BLaER1 (cell line): ENCODE results near the gene CNTFR.

Source experiments
- H3K27ac ChIP-seq: shearing (Covaris generic); formaldehyde crosslinking; 2 replicates; pipeline ENCODE4 v1.8.1; 2022
- H3K27me3 ChIP-seq: shearing (Covaris generic); formaldehyde crosslinking; 2 replicates; pipeline ENCODE4 v1.8.1; 2022
- H3K36me3 ChIP-seq: shearing (Covaris generic); formaldehyde crosslinking; 2 replicates; pipeline ENCODE4 v1.8.1; 2022
- H3K4me1 ChIP-seq: shearing (Covaris generic); formaldehyde crosslinking; 2 replicates; pipeline ENCODE4 v1.8.1; 2022
- H3K4me2 ChIP-seq: shearing (Covaris generic); formaldehyde crosslinking; 2 replicates; pipeline ENCODE4 v1.8.1; 2022
- H3K4me3 ChIP-seq: shearing (Covaris generic); formaldehyde crosslinking; 2 replicates; pipeline ENCODE4 v1.8.1; 2022
- H3K9ac ChIP-seq: shearing (Covaris generic); formaldehyde crosslinking; 2 replicates; pipeline ENCODE4 v1.8.1; 2022
- H3K9me3 ChIP-seq: shearing (Covaris generic); formaldehyde crosslinking; 2 replicates; pipeline ENCODE4 v1.8.1; 2022
- H4K20me1 ChIP-seq: shearing (Covaris generic); formaldehyde crosslinking; 2 replicates; pipeline ENCODE4 v1.8.1; 2022
- Cebpa-rat ChIP-seq: shearing (Covaris generic); IDR thresholded peaks from 2 replicates; pipeline ENCODE4 v1.8.1; 2022

The CNTFR gene

DNA sequence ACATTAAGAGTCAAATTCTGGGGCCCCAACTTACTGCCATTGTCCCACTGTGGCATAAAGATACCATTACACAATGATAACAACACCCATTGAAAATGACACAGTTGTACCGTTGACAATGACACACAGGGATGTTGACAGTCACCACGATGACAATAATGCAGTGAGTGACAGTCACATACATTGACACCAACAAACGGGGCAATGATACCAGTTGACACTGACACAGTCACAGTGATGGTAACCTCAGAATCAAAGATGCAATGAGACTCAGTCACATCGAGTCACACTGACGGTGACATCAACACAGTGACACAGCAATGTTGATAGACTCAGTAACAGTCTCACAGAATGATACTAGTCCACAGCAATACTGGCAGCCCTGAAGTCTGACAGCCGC, 16.9 kb downstream of the CNTFR start:
- H3K9me3 ChIP-seq: no peaks in the 10 kb centered on the region
- TF ChIP-seq Cebpa-rat: no peak
- H4K20me1 ChIP-seq: peaks cover 17% of the 10 kb centered on the region; the same call in 1 of the 2 replicates
- H3K4me1 ChIP-seq: no peaks in the 10 kb centered on the region
- no peaks in the 10 kb centered on the region for H3K36me3 ChIP-seq
- H3K4me2 ChIP-seq: no peak overlapping the region
- H3K27ac ChIP-seq: no peak overlapping the region
- peaks cover 37% of the 10 kb centered on the region for H3K27me3 ChIP-seq
- H3K4me3 ChIP-seq: no peak overlapping the region
- H3K9ac ChIP-seq: no peak overlapping the region

DNA sequence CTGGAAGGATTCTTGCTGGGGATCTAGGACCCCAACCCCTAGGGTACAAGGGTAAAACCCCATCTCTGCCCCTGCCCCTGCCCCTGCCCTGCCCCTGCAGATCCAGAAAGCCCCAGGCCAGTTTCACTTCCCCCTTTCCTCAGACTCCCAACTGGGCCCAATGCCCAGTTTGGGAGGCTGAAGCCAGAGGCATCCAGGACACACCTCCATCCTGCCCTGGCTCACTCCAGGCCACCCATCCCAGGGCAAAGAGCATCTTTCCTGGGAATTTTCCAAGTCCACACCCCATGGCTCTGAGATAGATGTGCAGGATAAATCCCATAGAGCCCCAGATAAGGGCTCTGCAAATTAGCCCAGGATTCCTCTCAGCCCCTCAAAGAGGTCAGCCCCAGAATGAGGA, 17.4 kb downstream of the CNTFR start:
- Histone ChIP-seq H3K9me3 (no peaks in the 10 kb centered on the region), H3K27ac (no peak overlapping the region), H3K4me1 (no peaks in the 10 kb centered on the region), H3K9ac (no peak overlapping the region), H3K27me3 (peaks cover 35% of the 10 kb centered on the region), H4K20me1 (peaks cover 14% of the 10 kb centered on the region; the same call in 1 of the 2 replicates), H3K4me2 (no peak overlapping the region), H3K4me3 (no peak overlapping the region), H3K36me3 (no peaks in the 10 kb centered on the region)
- no peak for TF ChIP-seq Cebpa-rat

DNA sequence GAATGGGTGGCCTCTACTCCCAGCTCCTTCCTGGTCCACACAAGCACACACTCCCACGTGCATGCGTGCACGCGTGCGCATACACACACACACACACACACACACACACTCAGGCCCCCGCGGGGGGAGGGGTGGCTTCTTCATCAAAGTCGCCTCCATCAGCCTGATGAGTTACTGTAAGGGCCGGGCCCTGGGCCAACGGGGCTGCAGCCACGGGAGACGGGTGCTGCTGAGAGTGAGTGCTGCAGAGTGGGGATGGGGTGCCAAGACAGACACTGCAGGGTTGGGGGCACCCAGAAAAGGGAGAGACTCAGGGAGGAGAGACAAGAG, 18.1 kb downstream of the CNTFR start:
- H4K20me1 ChIP-seq: peaks cover 7% of the 10 kb centered on the region; the same call in 1 of the 2 replicates
- TF ChIP-seq Cebpa-rat: no peak
- no peaks in the 10 kb centered on the region for H3K4me1 ChIP-seq
- H3K9ac ChIP-seq: no peak overlapping the region
- no peak overlapping the region for H3K4me3 ChIP-seq
- no peak overlapping the region for H3K4me2 ChIP-seq
- no peak overlapping the region for H3K27ac ChIP-seq
- no peaks in the 10 kb centered on the region for H3K36me3 ChIP-seq
- H3K9me3 ChIP-seq: no peaks in the 10 kb centered on the region
- H3K27me3 ChIP-seq: peaks cover 29% of the 10 kb centered on the region

- Histone ChIP-seq H3K4me2 (no peak overlapping the region), H4K20me1 (peaks cover 2% of the 10 kb centered on the region; the same call in 1 of the 2 replicates), H3K4me1 (no peaks in the 10 kb centered on the region), H3K27ac (no peak overlapping the region), H3K4me3 (no peak overlapping the region), H3K9me3 (no peaks in the 10 kb centered on the region), H3K36me3 (no peaks in the 10 kb centered on the region), H3K9ac (no peak overlapping the region), H3K27me3 (peaks cover 24% of the 10 kb centered on the region)
- no peak for TF ChIP-seq Cebpa-rat
Measured at GRCh38 chr9:34570809-34571480, 18.6 kb downstream of the CNTFR start.

- Histone ChIP-seq H3K4me2 (no peak overlapping the region), H3K9ac (no peak overlapping the region), H3K4me1 (no peaks in the 10 kb centered on the region), H3K9me3 (no peaks in the 10 kb centered on the region), H3K4me3 (no peak overlapping the region), H3K27me3 (peaks cover 19% of the 10 kb centered on the region), H4K20me1 (no peaks in the 10 kb centered on the region; the same call in 1 of the 2 replicates), H3K27ac (no peak overlapping the region), H3K36me3 (no peaks in the 10 kb centered on the region)
- no peak for TF ChIP-seq Cebpa-rat
Measured at GRCh38 chr9:34570376-34570775, 19.1 kb downstream of the CNTFR start.

- Histone ChIP-seq H3K4me2 (no peak overlapping the region), H3K4me1 (no peaks in the 10 kb centered on the region), H3K9ac (no peak overlapping the region), H3K27ac (no peak overlapping the region), H3K9me3 (no peaks in the 10 kb centered on the region), H3K36me3 (no peaks in the 10 kb centered on the region), H3K4me3 (no peak overlapping the region), H3K27me3 (0 out of 2 replicates have a peak, but pooled peaks cover 7% of the 10 kb centered on the region), H4K20me1 (no peaks in the 10 kb centered on the region)
- no peak for TF ChIP-seq Cebpa-rat
Measured at GRCh38 chr9:34568774-34569173, 20.8 kb downstream of the CNTFR start.

DNA sequence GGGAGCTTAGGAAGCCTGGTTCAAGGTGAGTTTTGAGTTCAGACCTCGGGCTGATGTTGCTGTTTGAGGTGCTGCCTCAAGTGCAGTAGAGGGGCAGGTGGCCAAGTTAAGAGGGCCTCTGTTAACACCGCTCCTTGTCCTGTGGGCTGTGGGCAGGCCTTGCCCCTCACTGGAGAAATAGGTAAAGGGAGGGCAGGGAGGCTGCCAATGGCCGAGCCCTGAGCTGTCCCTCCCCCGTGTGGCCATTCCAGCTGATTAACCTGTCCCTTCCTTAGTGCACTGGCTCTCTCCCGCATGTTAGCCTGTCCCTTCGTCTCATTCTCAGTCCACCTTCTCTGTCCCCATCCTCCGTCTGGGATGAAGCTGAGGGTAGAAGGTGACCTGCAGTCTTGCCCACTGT, 21.4 kb downstream of the CNTFR start:
- Histone ChIP-seq H3K27me3 (0 out of 2 replicates have a peak, but pooled peaks cover 3% of the 10 kb centered on the region), H3K36me3 (no peaks in the 10 kb centered on the region), H3K4me2 (no peak overlapping the region), H3K9me3 (no peaks in the 10 kb centered on the region), H3K27ac (no peak overlapping the region), H4K20me1 (no peaks in the 10 kb centered on the region), H3K4me1 (no peaks in the 10 kb centered on the region), H3K9ac (no peak overlapping the region), H3K4me3 (no peak overlapping the region)
- no peak for TF ChIP-seq Cebpa-rat

DNA sequence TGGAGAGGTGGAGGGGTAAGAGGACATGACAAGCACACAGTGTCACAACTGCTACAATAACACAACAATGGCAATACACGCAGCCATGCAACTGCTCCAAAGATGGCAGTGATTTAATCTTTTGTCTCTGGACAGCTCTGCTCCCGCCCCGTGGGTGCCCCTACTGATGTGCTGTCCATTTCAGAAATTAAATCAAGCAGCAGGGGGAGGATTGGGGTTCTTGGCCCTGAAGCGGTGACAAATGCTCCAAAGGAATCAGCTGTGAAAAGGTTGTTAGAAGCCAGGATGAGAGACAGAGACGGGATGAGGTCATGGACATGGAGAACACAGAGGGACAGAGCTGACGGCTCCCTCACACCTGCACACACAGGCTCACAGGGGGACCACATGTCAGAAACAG, 22.6 kb downstream of the CNTFR start:
- Histone ChIP-seq H3K4me3 (no peak overlapping the region), H3K36me3 (no peaks in the 10 kb centered on the region), H3K27me3 (0 out of 2 replicates have a peak, but pooled peaks cover 3% of the 10 kb centered on the region), H4K20me1 (no peaks in the 10 kb centered on the region), H3K4me1 (no peaks in the 10 kb centered on the region), H3K4me2 (no peak overlapping the region), H3K9ac (no peak overlapping the region), H3K27ac (no peak overlapping the region), H3K9me3 (no peaks in the 10 kb centered on the region)
- TF ChIP-seq Cebpa-rat: no peak

DNA sequence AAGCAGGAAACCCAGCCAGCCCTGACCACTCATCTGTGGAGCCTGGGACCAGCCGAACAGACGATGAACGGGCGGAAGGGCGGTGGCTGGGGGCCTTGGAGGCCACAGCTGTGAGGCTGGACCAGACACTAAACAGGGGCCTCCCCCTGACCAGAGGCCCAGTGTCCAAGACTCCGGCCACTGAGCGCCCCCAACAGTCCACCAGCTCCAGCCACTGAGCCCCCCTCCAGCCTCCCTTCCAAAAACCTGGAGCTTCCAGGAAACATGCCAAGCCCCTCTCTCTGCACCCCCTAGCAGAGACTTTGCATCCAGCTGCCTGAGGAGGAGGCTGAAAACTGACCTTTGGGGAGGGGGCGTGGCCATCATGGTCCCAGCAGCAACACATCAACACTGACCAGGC, 23.2 kb downstream of the CNTFR start:
- Histone ChIP-seq H3K9me3 (no peaks in the 10 kb centered on the region), H3K4me3 (no peak overlapping the region), H3K36me3 (no peaks in the 10 kb centered on the region), H3K27ac (no peak overlapping the region), H3K27me3 (peaks cover 3% of the 10 kb centered on the region; the same call in 1 of the 2 replicates), H3K4me1 (no peaks in the 10 kb centered on the region), H4K20me1 (no peaks in the 10 kb centered on the region), H3K4me2 (no peak overlapping the region), H3K9ac (no peak overlapping the region)
- no peak for TF ChIP-seq Cebpa-rat

- TF ChIP-seq Cebpa-rat: no peak
- H3K27ac ChIP-seq: no peak overlapping the region
- H3K4me1 ChIP-seq: no peaks in the 10 kb centered on the region
Measured at GRCh38 chr9:34565856-34566255, 23.7 kb downstream of the CNTFR start.

DNA sequence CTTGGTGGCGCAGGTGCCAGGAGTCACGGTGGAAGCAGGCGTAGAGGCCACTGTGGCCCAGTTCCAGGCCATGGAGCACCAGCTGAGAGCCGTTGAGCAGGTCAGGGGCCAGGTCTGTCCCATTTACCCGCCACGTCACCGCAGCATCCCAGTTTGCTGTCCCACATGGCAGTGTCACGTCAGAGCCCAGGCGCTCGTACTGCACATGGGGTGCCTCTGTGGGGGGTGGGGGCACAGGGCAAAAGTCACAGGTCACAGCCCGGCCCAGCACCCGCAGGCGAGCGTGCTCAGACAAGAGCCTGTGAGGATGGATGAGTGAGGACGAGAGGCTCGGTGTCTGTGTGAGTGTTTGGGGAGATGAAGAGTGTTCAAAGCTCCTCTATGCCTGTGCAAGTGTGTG, 24.9 kb downstream of the CNTFR start:
- Histone ChIP-seq H3K9me3 (no peaks in the 10 kb centered on the region), H4K20me1 (no peaks in the 10 kb centered on the region), H3K9ac (no peak overlapping the region), H3K4me3 (no peak overlapping the region), H3K4me2 (no peak overlapping the region), H3K36me3 (no peaks in the 10 kb centered on the region), H3K27ac (no peak overlapping the region), H3K4me1 (no peaks in the 10 kb centered on the region), H3K27me3 (peaks cover 16% of the 10 kb centered on the region)
- no peak for TF ChIP-seq Cebpa-rat

More at GRCh38 chr9:34565856-34566255, 23.7 kb downstream of the CNTFR start:
- peaks cover 3% of the 10 kb centered on the region; the same call in 1 of the 2 replicates for H3K27me3 ChIP-seq
- no peak overlapping the region for H3K4me3 ChIP-seq
- H3K9me3 ChIP-seq: no peaks in the 10 kb centered on the region
- no peak overlapping the region for H3K9ac ChIP-seq
- no peak overlapping the region for H3K4me2 ChIP-seq
- no peaks in the 10 kb centered on the region for H4K20me1 ChIP-seq
- H3K36me3 ChIP-seq: no peaks in the 10 kb centered on the region
